IMR-90 (cell line): ENCODE measurements around the gene CBL.

Experiments
- NFE2L2 ChIP-seq: fragments of 150-350 bp; IDR thresholded peaks from 2 replicates; pipeline ENCODE4 v1.6.1; 2016; ENCODE audit warnings: low read depth, mild to moderate bottlenecking, low read length
- POLR2A ChIP-seq: IDR thresholded peaks from 2 replicates; pipeline ENCODE4 v1.6.1; 2012; ENCODE audit warnings: mild to moderate bottlenecking, low read depth, low read length
- RAD21 ChIP-seq: IDR thresholded peaks from 2 replicates; pipeline ENCODE4 v1.6.1; 2012; ENCODE audit warnings: low read length, improper control_type of control experiment
- RFX5 ChIP-seq: IDR thresholded peaks from 2 replicates; pipeline ENCODE4 v1.8.0; 2012; ENCODE audit warnings: low read depth, mild to moderate bottlenecking, low read length, moderate library complexity
- SMC3 ChIP-seq: fragments of 150-350 bp; IDR thresholded peaks from 2 replicates; pipeline ENCODE4 v1.6.1; 2016; ENCODE audit warnings: low read depth, mild to moderate bottlenecking, antibody characterized with exemption, low read length, moderate library complexity
- TF ChIP-seq, protein P1 (sequence below): conservative IDR thresholded peaks from 2 replicates; pipeline ENCODE4 v1.5.1; 2012; ENCODE audit warnings: mild to moderate bottlenecking, low read depth, low read length, improper control_type of control experiment

DNA sequence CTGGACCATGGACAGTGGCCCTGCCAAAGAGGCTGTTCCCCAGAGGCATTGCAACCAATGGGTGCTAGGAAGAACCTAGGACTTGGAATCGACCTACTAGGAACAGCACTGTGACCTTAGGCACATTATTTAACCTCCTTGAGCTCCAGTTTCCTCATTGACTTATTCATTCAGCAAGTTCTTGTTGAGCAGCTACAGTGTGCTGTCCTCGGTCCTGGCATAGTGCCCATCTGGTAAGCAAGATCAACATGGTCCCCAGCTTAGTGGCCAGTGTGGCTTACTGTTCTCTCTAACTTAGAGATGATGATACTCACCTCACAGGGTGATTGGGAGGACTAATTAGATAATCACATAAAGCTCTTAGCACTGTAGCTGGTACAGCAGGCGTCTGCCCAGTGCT lies 49.1 kb upstream of the CBL start:
- TF ChIP-seq RAD21 (no peak), SMC3 (no peak), POLR2A (no peak), NFE2L2 (no peak), RFX5 (no peak)
- TF ChIP-seq, protein P1, sequence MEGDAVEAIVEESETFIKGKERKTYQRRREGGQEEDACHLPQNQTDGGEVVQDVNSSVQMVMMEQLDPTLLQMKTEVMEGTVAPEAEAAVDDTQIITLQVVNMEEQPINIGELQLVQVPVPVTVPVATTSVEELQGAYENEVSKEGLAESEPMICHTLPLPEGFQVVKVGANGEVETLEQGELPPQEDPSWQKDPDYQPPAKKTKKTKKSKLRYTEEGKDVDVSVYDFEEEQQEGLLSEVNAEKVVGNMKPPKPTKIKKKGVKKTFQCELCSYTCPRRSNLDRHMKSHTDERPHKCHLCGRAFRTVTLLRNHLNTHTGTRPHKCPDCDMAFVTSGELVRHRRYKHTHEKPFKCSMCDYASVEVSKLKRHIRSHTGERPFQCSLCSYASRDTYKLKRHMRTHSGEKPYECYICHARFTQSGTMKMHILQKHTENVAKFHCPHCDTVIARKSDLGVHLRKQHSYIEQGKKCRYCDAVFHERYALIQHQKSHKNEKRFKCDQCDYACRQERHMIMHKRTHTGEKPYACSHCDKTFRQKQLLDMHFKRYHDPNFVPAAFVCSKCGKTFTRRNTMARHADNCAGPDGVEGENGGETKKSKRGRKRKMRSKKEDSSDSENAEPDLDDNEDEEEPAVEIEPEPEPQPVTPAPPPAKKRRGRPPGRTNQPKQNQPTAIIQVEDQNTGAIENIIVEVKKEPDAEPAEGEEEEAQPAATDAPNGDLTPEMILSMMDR, result no peak
